ENCODE measurements around the gene C2CD4A.
A peak's percentile ranks its signal among the peaks of the same experiment; 100 is the strongest.

The C2CD4A gene

GRCh38 chr15:62060113-62060895 is 6.5 kb upstream of the C2CD4A start, which contains the start of gene VPS13C:
VPS13C (minus strand) TSS chr15:62060447; CDS start chr15:62060374, 73 bp downstream.
- DNase-seq: peak; percentile 87

DNA sequence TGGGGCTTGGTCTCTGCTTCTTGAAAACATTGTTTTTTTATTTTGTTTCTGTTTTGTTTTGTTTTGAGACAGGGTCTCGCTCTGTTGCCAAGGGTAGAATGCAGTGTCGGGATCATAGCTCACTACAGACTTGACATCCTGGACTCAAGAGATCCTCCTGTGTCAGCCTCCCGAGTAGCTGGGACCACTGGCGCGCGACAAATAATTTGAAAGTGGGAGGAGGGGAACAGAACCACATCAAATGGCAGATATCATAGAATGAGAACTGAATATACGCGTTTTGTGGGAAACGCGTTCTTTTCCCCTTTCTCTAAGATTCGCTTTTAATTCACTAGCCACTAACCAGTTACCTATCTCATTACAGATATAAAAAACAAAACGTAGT is 5.9 kb upstream of the C2CD4A start:
- no peak for DNase-seq

DNA sequence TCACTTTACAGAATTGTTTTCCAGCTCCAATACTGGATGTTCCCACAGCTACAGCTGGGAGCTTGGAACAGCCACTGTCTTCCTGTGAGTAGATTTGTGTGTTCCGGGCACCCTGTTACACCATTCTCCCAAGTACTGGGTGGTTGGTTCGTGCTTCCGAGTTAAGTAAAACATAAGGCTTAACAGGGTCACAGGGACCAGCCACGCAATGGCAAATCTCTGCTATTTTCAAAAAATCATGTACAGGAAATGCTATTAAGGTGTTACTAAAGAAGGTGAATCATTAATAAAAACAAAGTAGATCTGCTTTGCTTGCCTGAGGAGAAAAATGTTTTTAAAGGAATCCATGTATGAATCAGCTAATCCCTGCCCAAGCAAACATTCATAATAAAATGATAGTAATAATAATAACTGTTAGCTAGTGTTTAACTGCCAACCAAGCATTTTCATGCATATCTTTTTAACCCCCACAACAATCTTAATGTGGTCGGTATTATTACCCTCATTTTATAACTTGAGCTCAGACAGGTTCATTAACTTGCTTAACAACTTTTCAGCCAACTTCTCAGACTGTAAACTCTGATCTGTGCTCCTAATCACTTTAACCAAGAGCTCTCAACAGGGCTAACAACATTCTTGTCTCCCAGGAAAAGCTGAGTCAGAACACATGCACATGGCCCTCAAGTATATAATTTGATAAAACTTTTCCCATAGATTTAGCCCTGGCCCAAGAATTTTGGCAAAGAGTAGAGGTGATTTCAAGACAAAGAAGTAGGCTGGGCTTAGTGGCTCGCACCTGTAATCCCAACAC is 2.7 kb upstream of the C2CD4A start:
- DNase-seq: no peak

GRCh38 chr15:62067448-62068044 is 769 bp downstream of the C2CD4A start:
- DNase-seq: peak; percentile 22 to 24

- peak; percentile 11 to 17 for DNase-seq
These were observed 1.5 kb downstream of the C2CD4A start for GRCh38 chr15:62068071-62068809.

- no peak for DNase-seq
These were observed 2.0 kb downstream of the C2CD4A start for GRCh38 chr15:62068810-62069167.

DNA sequence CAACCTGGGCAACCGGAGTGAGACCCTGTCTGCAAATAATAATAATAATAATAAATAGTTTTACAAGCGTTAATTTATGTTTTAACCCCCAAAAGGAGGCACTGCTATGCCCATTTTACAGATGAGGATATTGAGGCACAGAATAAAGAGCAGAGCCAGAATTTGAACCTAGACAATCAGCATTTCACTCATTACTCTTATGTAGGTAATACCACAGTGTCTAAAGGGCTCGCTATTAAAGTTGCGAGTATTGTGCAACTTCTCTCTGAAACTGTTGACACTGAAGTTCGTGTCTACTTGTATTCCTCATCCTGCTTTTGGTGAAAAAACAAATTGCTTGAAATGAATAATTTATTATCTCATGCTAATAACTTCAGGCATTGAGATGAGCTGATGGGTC is 2.8 kb downstream of the C2CD4A start:
- DNase-seq: no peak

DNA sequence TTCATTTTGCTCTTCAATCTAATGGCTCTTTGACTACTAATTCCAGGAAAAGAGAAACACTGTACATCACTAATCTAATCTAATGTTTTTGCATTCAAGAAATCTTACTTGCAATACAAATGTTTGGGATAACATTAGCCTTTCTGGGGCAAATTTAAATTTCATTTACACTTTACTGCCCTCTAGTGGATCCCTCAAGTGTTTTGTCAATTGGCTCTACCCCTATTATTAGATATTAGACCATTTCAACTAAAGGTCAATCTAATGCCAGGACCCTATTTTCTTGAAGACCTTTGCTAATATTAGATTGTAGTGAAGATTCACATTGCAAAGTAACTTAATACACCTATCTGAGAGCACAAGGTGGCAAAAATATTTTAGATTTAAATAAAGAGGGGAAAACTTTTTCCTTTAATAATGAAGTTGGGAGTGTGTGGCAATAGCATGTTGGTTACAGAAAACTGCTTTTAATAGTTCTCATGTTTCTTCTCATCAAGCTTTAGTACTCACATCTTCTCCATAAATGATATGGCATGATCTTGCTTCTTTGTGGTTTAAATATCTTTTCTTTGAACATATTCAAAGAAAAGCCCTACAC is 5.0 kb downstream of the C2CD4A start:
- DNase-seq: no peak

GRCh38 chr15:62075595-62076277 is 9.0 kb downstream of the C2CD4A start:
- no peak for DNase-seq

DNA sequence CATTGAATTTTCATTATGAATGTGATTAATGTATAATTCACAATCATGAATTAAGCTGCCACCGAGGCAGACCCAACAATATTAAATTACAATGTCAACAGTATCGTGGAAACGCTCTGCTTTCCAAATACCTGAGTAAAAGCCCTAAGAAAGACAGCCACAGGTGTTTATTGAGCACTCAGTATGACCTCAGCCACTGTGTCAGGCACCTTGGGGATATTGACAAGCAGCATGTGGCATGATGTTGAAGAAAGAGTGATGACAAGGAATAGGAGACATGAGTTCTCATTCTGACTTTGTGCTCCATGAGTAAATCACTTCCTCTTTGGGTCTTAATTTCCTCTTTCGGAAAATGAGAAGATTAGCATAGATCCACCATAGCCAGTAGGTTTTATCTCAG is 12.8 kb downstream of the C2CD4A start:
- DNase-seq: no peak

DNA sequence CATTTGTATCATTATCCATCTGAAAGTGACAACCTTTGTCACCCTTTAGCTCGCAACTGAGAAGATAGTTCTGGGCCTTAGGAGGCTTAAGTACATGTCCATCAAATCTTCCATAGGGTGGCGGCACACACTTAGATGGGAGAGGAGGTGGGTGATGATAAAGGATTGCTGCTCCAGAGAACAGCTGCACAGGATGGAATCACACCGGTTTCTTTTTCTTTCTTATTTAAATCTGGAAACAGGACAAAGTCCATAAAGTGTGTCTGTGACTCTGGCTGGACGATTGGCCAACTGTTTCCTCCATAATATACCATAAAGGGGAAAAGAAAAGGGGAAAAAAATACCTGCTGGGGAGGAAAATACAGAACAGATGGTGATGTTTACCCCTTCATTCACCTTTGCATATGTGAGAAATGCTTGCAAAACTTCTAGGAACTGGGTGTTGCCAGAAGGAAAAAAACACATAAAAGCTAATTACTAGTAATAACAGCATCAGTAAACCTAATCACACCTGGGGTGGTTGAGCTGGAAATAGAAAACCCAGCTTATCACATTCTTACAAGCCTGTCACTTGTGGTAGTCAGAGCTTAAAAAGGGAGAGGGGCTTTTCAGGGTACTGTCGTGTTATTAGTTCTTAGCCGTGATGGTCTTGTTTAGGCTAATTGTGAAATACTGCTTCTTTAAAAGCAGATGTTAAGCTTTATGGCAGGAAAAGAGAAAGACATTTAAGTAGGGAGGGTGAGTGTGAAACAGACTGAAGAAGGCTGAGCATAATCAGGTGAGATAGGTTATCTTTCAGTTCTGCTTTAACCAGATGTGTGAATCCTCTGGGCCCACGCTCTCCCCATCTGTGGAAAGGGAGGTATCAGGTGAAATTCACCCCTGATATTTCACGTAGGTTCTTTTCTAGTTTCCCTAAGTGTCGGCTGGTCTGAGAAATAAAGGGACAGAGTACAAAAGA is 16.7 kb downstream of the C2CD4A start:
- no peak for DNase-seq

DNA sequence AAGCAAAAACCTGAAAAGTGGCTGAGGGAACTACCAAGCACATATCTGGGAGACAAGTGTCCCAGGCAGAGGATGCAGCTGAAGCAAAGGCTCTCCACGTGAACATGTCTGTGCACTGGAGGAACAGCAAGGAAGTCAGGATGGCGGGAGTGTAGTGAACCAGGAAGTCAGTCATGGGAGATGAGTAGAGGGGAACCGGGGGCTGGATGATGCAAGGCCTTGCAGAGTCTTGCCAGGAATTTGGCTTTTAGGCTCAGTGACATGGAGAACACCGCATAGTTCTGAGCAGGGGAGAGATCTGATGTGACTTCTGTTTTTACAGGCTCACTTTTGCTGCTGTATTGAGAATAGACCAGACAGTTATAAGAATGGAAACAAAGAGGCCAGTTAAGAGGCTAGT is 19.0 kb downstream of the C2CD4A start:
- no peak for DNase-seq

GRCh38 chr15:62087671-62088352 is 21.0 kb downstream of the C2CD4A start:
- DNase-seq: no peak

DNA sequence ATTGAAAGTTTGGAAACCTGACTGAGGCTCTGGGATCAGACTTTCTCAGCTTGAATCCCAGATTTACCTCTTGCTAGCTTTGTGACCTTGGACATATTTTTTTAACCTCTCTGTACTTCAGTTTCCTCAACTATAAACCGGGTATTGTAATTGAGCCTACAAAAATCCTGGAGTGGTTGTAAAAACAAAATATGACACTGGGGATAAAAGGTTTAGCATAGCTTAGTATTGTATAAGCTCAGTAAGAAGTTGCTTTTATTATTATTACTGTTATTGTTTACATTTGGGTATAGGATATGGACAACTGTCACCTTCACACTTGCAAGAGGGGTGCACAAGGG is 21.5 kb downstream of the C2CD4A start:
- DNase-seq: no peak

- DNase-seq: no peak
These were observed 22.8 kb downstream of the C2CD4A start for GRCh38 chr15:62089616-62090015.

- no peak for DNase-seq
These were observed 24.2 kb downstream of the C2CD4A start for GRCh38 chr15:62090988-62091387.

DNA sequence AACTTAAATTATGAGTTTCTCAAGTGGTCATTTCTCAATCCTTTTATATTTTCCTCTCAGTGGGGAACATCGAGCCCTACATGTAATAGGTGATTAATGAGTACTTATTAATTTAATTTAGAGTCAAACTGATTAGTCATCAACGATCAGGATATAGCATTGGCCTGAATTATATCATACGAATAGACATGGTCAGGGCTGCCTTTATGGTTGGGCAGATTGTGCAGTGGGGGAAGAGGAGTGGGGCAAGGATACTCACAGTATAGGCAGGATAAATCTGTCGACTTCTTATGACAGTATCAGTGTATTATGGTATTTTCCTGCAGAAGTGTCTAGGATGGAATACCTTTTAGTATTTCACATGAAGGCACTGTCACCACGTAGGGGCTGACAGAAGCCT is 27.0 kb downstream of the C2CD4A start:
- DNase-seq: no peak

DNA sequence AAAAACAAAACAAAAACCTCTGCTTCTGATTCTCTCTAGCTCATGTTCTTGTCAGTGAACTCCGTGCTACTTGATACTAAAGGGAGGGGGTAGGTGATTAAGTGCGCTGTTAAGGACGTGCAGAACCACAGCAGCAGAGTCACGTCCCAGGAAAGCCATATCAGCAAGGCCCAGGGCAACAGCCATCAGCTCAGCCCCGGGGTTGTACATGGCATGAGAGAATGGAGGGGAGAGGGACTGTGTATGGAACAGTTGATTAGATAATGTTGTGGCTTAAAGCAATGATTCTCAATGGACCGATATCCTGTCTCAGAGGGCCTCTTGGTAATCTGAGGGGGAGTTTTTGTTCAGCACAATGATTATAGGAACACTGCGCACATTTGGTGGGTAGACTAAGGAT is 27.6 kb downstream of the C2CD4A start:
- DNase-seq: no peak

DNA sequence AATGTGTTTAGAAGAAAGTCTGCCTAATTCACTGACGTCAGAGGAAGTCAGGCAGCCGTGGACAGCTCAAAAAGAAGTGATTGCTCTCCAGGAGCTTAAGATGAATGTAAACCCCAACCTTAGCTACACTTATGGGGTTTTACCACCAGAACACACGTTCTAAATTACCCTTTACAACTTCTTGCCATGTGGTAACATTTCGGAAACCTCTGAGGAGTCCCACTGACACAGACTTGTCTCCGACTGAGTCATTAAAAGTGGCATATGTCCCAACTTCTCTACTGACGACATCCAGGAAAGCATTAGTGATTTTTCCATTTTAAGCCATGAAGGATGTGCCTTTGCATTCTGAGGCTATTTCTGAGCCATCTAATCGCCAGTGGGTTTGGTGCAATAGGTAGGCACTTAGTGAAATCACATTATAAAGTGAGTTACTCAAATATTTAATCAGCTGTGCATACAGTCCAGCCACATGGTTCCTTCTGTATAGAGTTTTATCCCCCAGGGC is 32.4 kb downstream of the C2CD4A start:
- DNase-seq: no peak

- DNase-seq: no peak
These were observed 36.7 kb downstream of the C2CD4A start for GRCh38 chr15:62103431-62103830.

Data from activated CD4-positive, alpha-beta T cell treated with anti-CD3 and anti-CD28 coated beads for 4 hours (primary cell).